DMS53 (cell line): Measurements from ENCODE around the gene GRIN3A.
A peak's percentile ranks its signal among the peaks of the same experiment; 100 is the strongest.
"Not testable (repeated sequence)": the region's sequence is repeated elsewhere in the genome, so short reads cannot be mapped to it uniquely, and the experiment has no call there.

Source experiments
- DNase-seq: peaks from one replicate; lab custom pipeline; 2025; lab: John Stamatoyannopoulos, UW

Gene GRIN3A

GRCh38 chr9:101632611-101633010 is 105.8 kb downstream of the GRIN3A start:
- no peak for DNase-seq

- DNase-seq = no peak
Observed at GRCh38 chr9:101631892-101632291, 106.6 kb downstream of the GRIN3A start.

GRCh38 chr9:101629636-101630035 is 108.8 kb downstream of the GRIN3A start:
- peak; percentile 41 for DNase-seq

- DNase-seq = peak; percentile 20
Observed at GRCh38 chr9:101628173-101628572, 110.3 kb downstream of the GRIN3A start.

- DNase-seq = peak; percentile 12
Observed at GRCh38 chr9:101626295-101626694, 112.2 kb downstream of the GRIN3A start.

GRCh38 chr9:101625876-101626275 is 112.6 kb downstream of the GRIN3A start:
- peak; percentile 2 for DNase-seq

GRCh38 chr9:101620452-101620851 is 118.0 kb downstream of the GRIN3A start:
- DNase-seq = no peak

- no peak for DNase-seq
Observed at GRCh38 chr9:101618698-101619097, 119.7 kb downstream of the GRIN3A start.

- no peak for DNase-seq
Observed at GRCh38 chr9:101605547-101605946, 132.9 kb downstream of the GRIN3A start.

- DNase-seq = no peak
Observed at GRCh38 chr9:101604296-101604695, 134.2 kb downstream of the GRIN3A start.

- DNase-seq = peak; percentile 76
Observed at GRCh38 chr9:101601904-101602765, 136.3 kb downstream of the GRIN3A start.

- DNase-seq = no peak
Observed at GRCh38 chr9:101594796-101595195, 143.7 kb downstream of the GRIN3A start, which contains the start of gene PPP3R2. Gene PPP3R2, minus strand, starts transcription at chr9:101594969. Its CDS starts 48 bp downstream, at chr9:101594921.

GRCh38 chr9:101593345-101593744 is 145.1 kb downstream of the GRIN3A start:
- no peak for DNase-seq

GRCh38 chr9:101592788-101593187 is 145.7 kb downstream of the GRIN3A start:
- no peak for DNase-seq

GRCh38 chr9:101591787-101592446 is 146.5 kb downstream of the GRIN3A start:
- no peak for DNase-seq

- no peak for DNase-seq
Observed at GRCh38 chr9:101590901-101591300, 147.5 kb downstream of the GRIN3A start.

GRCh38 chr9:101590074-101590473 is 148.4 kb downstream of the GRIN3A start:
- not testable (repeated sequence) for DNase-seq

- DNase-seq = no peak
Observed at GRCh38 chr9:101587332-101588043, 151.0 kb downstream of the GRIN3A start.

GRCh38 chr9:101586651-101587050 is 151.8 kb downstream of the GRIN3A start:
- DNase-seq = no peak

GRCh38 chr9:101585740-101586139 is 152.7 kb downstream of the GRIN3A start:
- DNase-seq = no peak

- DNase-seq = no peak
Observed at GRCh38 chr9:101582553-101582952, 155.9 kb downstream of the GRIN3A start.

- no peak for DNase-seq
Observed at GRCh38 chr9:101579711-101580545, 158.5 kb downstream of the GRIN3A start.
